Left cardiac atrium (tissue), 4 donors: ENCODE results near the gene N4BP3. TPM values are rescaled to one million over a fixed set of nuclear protein-coding genes. Genes with fewer than 3 reads are reported as not detected.
A peak's percentile ranks its signal among the peaks of the same experiment; 100 is the strongest.

Experiments used
- ATAC-seq, 2 donors: fragments of 200-7000 bp; cut with Tn5 transposase; one replicate each; pipeline ENCODE4 v1.9.1; 2020; ENCODE audit warnings: mild to moderate bottlenecking in 2 of 2, moderate library complexity in 2 of 2
- DNase-seq: peaks from one replicate; pipeline ENCODE4 v3.0.0-alpha.2; 2020
- intact Hi-C, 2 donors: fragments of 100-400 bp; cut with DNase I; formaldehyde crosslinking; loops; one replicate each; pipeline versions ENCODE4 v1.14.1 to v1.15.1; 2022 to 2023
- total RNA-seq, 2 donors: library from RNA; stranded (reverse); fragmentation: NEBNext Ultra II Directional; extraction: Animal tissue kit (Norgen Biotek cat#: 25700); gene quantifications; one replicate each; pipeline ENCODE4 v1.2.1, GENCODE V29; 2021
- donor health status: DM: no; HTN: yes; CAD: no.
- donor health status: DM: no; HTN: yes; CAD: no; lungs with severe emphysema.
- donor health status: DM: yes; HTN: yes; CAD: no.
- donor health status: Dilated cardiomyopathy.

Gene N4BP3
- total RNA-seq, 2 donors from 2014 or later, result 1.5 TPM

GRCh38 chr5:178136990-178137389, 23.7 kb downstream of the N4BP3 start:
- intact Hi-C loops, result no loop called here
- DNase-seq (no peak), ATAC-seq (no peak)

GRCh38 chr5:178137991-178138390, 24.7 kb downstream of the N4BP3 start:
- ATAC-seq, result no peak
- intact Hi-C loops, result no loop called here
- DNase-seq, result no peak

- DNase-seq, result no peak
- intact Hi-C loops, result no loop called here
Observed at GRCh38 chr5:178141550-178141949, 28.2 kb downstream of the N4BP3 start.

GRCh38 chr5:178142642-178143041, 29.3 kb downstream of the N4BP3 start:
- intact Hi-C loops, result no loop called here
- DNase-seq (no peak), ATAC-seq (no peak)

More at GRCh38 chr5:178141550-178141949, 28.2 kb downstream of the N4BP3 start:
- no peak for ATAC-seq

GRCh38 chr5:178143246-178143645, 29.9 kb downstream of the N4BP3 start:
- intact Hi-C loops, result no loop called here
- no peak for ATAC-seq

GRCh38 chr5:178143901-178144300, 30.6 kb downstream of the N4BP3 start:
- intact Hi-C loops, result no loop called here
- DNase-seq, result peak; percentile 64
- ATAC-seq, result peak; percentile 77 to 87

More at GRCh38 chr5:178143246-178143645, 29.9 kb downstream of the N4BP3 start:
- no peak for DNase-seq

- intact Hi-C loops, result loop anchor here in 1 of 2 donors (5.0 kb wide), 1 partner anchor 69 kb away; no protein-coding TSS in a partner anchor
- DNase-seq, result peak; percentile 59
Observed at GRCh38 chr5:178145965-178146820, 32.9 kb downstream of the N4BP3 start.

GRCh38 chr5:178147406-178147805, 34.1 kb downstream of the N4BP3 start:
- DNase-seq (no peak), ATAC-seq (no peak)
- intact Hi-C loops, result loop anchor here in 1 of 2 donors (5.0 kb wide), 1 partner anchor 70 kb away; no protein-coding TSS in a partner anchor

More at GRCh38 chr5:178145965-178146820, 32.9 kb downstream of the N4BP3 start:
- peak in 1 of 2 donors; percentile 44 for ATAC-seq

- ATAC-seq (no peak), DNase-seq (no peak)
- intact Hi-C loops, result loop anchor here in 1 of 2 donors (5.0 kb wide), 1 partner anchor 72 kb away; no protein-coding TSS in a partner anchor
Observed at GRCh38 chr5:178149199-178149932, 36.0 kb downstream of the N4BP3 start.

GRCh38 chr5:178150977-178151734, 37.8 kb downstream of the N4BP3 start:
- ATAC-seq (no peak), DNase-seq (no peak)
- intact Hi-C loops, result no loop called here

- DNase-seq, result no peak
- intact Hi-C loops, result no loop called here
- ATAC-seq, result no peak
Observed at GRCh38 chr5:178152491-178153444, 39.4 kb downstream of the N4BP3 start.

GRCh38 chr5:178153530-178154340, 40.4 kb downstream of the N4BP3 start, which contains the start of gene NHP2:
Gene NHP2, minus strand, starts transcription at chr5:178153885. Its CDS starts 68 bp downstream, at chr5:178153817.
- ATAC-seq (peak; percentile 99 to 100), DNase-seq (peak; percentile 98)
- intact Hi-C loops, result no loop called here

GRCh38 chr5:178155065-178155464, 41.7 kb downstream of the N4BP3 start:
- DNase-seq, result no peak
- no peak for ATAC-seq
- intact Hi-C loops, result no loop called here

GRCh38 chr5:178160176-178160575, 46.8 kb downstream of the N4BP3 start:
- DNase-seq, result no peak
- intact Hi-C loops, result loop anchor here in 1 of 2 donors (5.0 kb wide), 1 partner anchor 83 kb away; no protein-coding TSS in a partner anchor
- ATAC-seq, result no peak

GRCh38 chr5:178162481-178162880, 49.1 kb downstream of the N4BP3 start:
- intact Hi-C loops, result loop anchor here in 1 of 2 donors (5.0 kb wide), 1 partner anchor 85 kb away; no protein-coding TSS in a partner anchor

GRCh38 chr5:178163772-178164735, 50.7 kb downstream of the N4BP3 start:
- ATAC-seq (peak; percentile 94 to 97), DNase-seq (peak; percentile 81)
- intact Hi-C loops, result loop anchor here (1.0 to 5.0 kb wide), 2 partner anchors 87 to 88 kb away; no protein-coding TSS in a partner anchor

More at GRCh38 chr5:178162481-178162880, 49.1 kb downstream of the N4BP3 start:
- ATAC-seq (no peak), DNase-seq (no peak)
